Neural cell (in vitro differentiated cells): ENCODE results near the gene THBS2. TPM values are rescaled to one million over a fixed set of nuclear protein-coding genes. Genes with fewer than 3 reads are reported as not detected.

ENCODE experiments used
- H2AFZ ChIP-seq: fragments of 200-600, 300-800 bp; sonication (generic), shearing (Covaris generic); 2 replicates; pipeline ENCODE4 v1.6.0; 2014; ENCODE audit warnings: low read depth, mild to moderate bottlenecking, antibody characterized with exemption, low read length, moderate library complexity
- H3F3A ChIP-seq: fragments of 200-600 bp; shearing (Covaris generic); 2 replicates; pipeline ENCODE4 v1.6.1; 2016; ENCODE audit warnings: mild to moderate bottlenecking, moderate library complexity, mixed read lengths, antibody characterized with exemption, low read length; ENCODE audit not compliant: insufficient read depth, poor library complexity, severe bottlenecking
- H3K27ac ChIP-seq: fragments of 200-600, 300-800 bp; sonication (generic), shearing (Covaris generic); 2 replicates; pipeline ENCODE4 v1.5.1; 2014; ENCODE audit warnings: mild to moderate bottlenecking, low read length, moderate library complexity
- H3K27me3 ChIP-seq: fragments of 300-800, 200-600 bp; sonication (generic), shearing (Covaris generic); 2 replicates; pipeline ENCODE4 v1.6.0; 2014; ENCODE audit warnings: mild to moderate bottlenecking, low read depth, low read length, moderate library complexity; ENCODE audit not compliant: insufficient read depth
- H3K36me3 ChIP-seq: fragments of 300-800, 200-600 bp; sonication (generic), shearing (Covaris generic); 2 replicates; pipeline ENCODE4 v1.5.1; 2014; ENCODE audit warnings: mild to moderate bottlenecking, antibody characterized with exemption, low read length, moderate library complexity; ENCODE audit not compliant: insufficient read depth
- H3K4me2 ChIP-seq: fragments of 300-800, 200-600 bp; sonication (generic), shearing (Covaris generic); 2 replicates; pipeline ENCODE4 v1.6.0; 2014; ENCODE audit warnings: mild to moderate bottlenecking, low read length
- H3K4me3 ChIP-seq: fragments of 300-800, 200-600 bp; sonication (generic), shearing (Covaris generic); 2 replicates; pipeline ENCODE4 v1.5.1; 2014; ENCODE audit warnings: mild to moderate bottlenecking, low read length, moderate library complexity
- H3K79me2 ChIP-seq: fragments of 200-600 bp; shearing (Covaris generic); replicated peaks from 2 replicates; pipeline ENCODE4 v1.6.0; 2014; ENCODE audit warnings: mild to moderate bottlenecking, low read length, moderate library complexity; ENCODE audit not compliant: insufficient read depth
- H3K9ac ChIP-seq: fragments of 300-800, 200-600 bp; sonication (generic), shearing (Covaris generic); 2 replicates; pipeline ENCODE4 v1.6.1; 2016; ENCODE audit warnings: mild to moderate bottlenecking, low read length, mixed read lengths
- H3K9me2 ChIP-seq: fragments of 200-600 bp; shearing (Covaris generic); 2 replicates; pipeline ENCODE4 v1.6.1; 2016; ENCODE audit warnings: mild to moderate bottlenecking, low read length, mixed read lengths; ENCODE audit not compliant: insufficient read depth
- H3K9me3 ChIP-seq: fragments of 200-600, 300-800 bp; sonication (generic), shearing (Covaris generic); 2 replicates; pipeline ENCODE4 v1.6.1; 2016; ENCODE audit warnings: mild to moderate bottlenecking, mixed run types, low read length, moderate library complexity, mixed read lengths
- H4K20me1 ChIP-seq: fragments of 200-600 bp; shearing (Covaris generic); 2 replicates; pipeline ENCODE4 v1.6.1; 2016; ENCODE audit warnings: mild to moderate bottlenecking, mixed run types; ENCODE audit not compliant: insufficient read depth
- EP300 ChIP-seq: fragments of 450-650 bp; conservative IDR thresholded peaks from 2 replicates; pipeline ENCODE4 v1.6.1; 2014; ENCODE audit warnings: antibody characterized with exemption, mild to moderate bottlenecking, moderate library complexity; ENCODE audit not compliant: poor library complexity, severe bottlenecking
- EZH2 ChIP-seq: fragments of 200-600, 300-800 bp; shearing (Covaris generic), sonication (generic); IDR thresholded peaks from 2 replicates; pipeline ENCODE4 v1.6.1; 2014; ENCODE audit warnings: antibody characterized with exemption, low read length, borderline replicate concordance, mild to moderate bottlenecking; ENCODE audit not compliant: insufficient read depth, poor library complexity, severe bottlenecking
- MXI1 ChIP-seq: fragments of 450-650 bp; conservative IDR thresholded peaks from 2 replicates; pipeline ENCODE4 v1.6.1; 2014; ENCODE audit warnings: antibody characterized with exemption, mild to moderate bottlenecking; ENCODE audit not compliant: poor library complexity, severe bottlenecking
- POLR2AphosphoS5 ChIP-seq: IDR thresholded peaks from 2 replicates; pipeline ENCODE4 v1.6.1; 2012
- RAD21 ChIP-seq: fragments of 450-650 bp; conservative IDR thresholded peaks from 2 replicates; pipeline ENCODE4 v1.6.1; 2014; ENCODE audit warnings: antibody characterized with exemption, mild to moderate bottlenecking, moderate library complexity
- SMC3 ChIP-seq: fragments of 450-650 bp; conservative IDR thresholded peaks from 2 replicates; pipeline ENCODE4 v1.6.1; 2014; ENCODE audit warnings: antibody characterized with exemption, mild to moderate bottlenecking, moderate library complexity; ENCODE audit not compliant: poor library complexity
- TAF1 ChIP-seq: IDR thresholded peaks from 2 replicates; pipeline ENCODE4 v1.6.1; 2012; ENCODE audit warnings: low read depth
- polyA plus RNA-seq: library from polyadenylated mRNA; depleted of rRNA; stranded (reverse); fragments of >200 nt; gene quantifications from 2 replicates; pipeline ENCODE4 v1.2.3, GENCODE V29; 2014
- TF ChIP-seq, protein P1 (sequence below): fragments of 450-650 bp; IDR thresholded peaks from 2 replicates; pipeline ENCODE4 v1.5.1; 2014; ENCODE audit warnings: antibody characterized with exemption, mild to moderate bottlenecking, moderate library complexity; ENCODE audit not compliant: poor library complexity, severe bottlenecking
- TF ChIP-seq, protein P2 (sequence below): IDR thresholded peaks from 2 replicates; pipeline ENCODE4 v1.6.1; 2012; ENCODE audit warnings: borderline replicate concordance

Gene THBS2
- polyA plus RNA-seq, 1 donor from 2014 or later, result 0.88 TPM

DNA sequence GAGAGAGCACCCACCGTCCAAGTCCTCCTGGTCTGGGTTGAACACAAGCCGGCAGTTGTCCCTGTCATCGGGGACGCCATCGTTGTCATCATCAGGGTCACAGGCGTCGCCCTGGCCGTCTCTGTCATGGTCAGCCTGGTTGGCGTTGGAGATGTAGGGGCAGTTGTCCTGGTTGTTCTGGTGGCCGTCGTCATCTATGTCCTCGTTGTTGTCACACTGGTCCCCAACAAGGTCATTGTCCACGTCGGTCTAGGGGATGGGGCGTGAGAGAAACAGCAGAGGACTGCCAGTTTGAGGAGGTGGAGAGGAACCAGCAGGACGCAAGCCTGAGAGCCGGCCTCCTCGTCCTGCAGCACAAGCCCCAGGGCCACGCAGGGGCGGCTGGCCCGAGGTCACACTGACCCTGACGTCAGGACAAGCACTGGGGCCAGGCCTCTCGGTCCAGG is 28.5 kb downstream of the THBS2 start:
- no peak for TF ChIP-seq MXI1
- TF ChIP-seq POLR2AphosphoS5, result no peak
- TF ChIP-seq, protein P1, sequence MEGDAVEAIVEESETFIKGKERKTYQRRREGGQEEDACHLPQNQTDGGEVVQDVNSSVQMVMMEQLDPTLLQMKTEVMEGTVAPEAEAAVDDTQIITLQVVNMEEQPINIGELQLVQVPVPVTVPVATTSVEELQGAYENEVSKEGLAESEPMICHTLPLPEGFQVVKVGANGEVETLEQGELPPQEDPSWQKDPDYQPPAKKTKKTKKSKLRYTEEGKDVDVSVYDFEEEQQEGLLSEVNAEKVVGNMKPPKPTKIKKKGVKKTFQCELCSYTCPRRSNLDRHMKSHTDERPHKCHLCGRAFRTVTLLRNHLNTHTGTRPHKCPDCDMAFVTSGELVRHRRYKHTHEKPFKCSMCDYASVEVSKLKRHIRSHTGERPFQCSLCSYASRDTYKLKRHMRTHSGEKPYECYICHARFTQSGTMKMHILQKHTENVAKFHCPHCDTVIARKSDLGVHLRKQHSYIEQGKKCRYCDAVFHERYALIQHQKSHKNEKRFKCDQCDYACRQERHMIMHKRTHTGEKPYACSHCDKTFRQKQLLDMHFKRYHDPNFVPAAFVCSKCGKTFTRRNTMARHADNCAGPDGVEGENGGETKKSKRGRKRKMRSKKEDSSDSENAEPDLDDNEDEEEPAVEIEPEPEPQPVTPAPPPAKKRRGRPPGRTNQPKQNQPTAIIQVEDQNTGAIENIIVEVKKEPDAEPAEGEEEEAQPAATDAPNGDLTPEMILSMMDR, result no peak
- no peak for TF ChIP-seq SMC3
- TF ChIP-seq TAF1, result no peak
- no peak for TF ChIP-seq RAD21
- no peak for TF ChIP-seq EP300
- TF ChIP-seq EZH2, result no peak
- TF ChIP-seq, protein P2, sequence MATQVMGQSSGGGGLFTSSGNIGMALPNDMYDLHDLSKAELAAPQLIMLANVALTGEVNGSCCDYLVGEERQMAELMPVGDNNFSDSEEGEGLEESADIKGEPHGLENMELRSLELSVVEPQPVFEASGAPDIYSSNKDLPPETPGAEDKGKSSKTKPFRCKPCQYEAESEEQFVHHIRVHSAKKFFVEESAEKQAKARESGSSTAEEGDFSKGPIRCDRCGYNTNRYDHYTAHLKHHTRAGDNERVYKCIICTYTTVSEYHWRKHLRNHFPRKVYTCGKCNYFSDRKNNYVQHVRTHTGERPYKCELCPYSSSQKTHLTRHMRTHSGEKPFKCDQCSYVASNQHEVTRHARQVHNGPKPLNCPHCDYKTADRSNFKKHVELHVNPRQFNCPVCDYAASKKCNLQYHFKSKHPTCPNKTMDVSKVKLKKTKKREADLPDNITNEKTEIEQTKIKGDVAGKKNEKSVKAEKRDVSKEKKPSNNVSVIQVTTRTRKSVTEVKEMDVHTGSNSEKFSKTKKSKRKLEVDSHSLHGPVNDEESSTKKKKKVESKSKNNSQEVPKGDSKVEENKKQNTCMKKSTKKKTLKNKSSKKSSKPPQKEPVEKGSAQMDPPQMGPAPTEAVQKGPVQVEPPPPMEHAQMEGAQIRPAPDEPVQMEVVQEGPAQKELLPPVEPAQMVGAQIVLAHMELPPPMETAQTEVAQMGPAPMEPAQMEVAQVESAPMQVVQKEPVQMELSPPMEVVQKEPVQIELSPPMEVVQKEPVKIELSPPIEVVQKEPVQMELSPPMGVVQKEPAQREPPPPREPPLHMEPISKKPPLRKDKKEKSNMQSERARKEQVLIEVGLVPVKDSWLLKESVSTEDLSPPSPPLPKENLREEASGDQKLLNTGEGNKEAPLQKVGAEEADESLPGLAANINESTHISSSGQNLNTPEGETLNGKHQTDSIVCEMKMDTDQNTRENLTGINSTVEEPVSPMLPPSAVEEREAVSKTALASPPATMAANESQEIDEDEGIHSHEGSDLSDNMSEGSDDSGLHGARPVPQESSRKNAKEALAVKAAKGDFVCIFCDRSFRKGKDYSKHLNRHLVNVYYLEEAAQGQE, result no peak
- Histone ChIP-seq H4K20me1 (no peaks in the 10 kb centered on the region), H3K4me3 (no peak overlapping the region), H3K79me2 (no peaks in the 10 kb centered on the region), H3K27me3 (no peaks in the 10 kb centered on the region), H3K36me3 (no peaks in the 10 kb centered on the region), H3F3A (no peaks in the 10 kb centered on the region), H3K9me2 (no peaks in the 10 kb centered on the region), H2AFZ (no peak overlapping the region), H3K9me3 (no peaks in the 10 kb centered on the region), H3K27ac (no peak overlapping the region), H3K9ac (no peak overlapping the region), H3K4me2 (no peak overlapping the region)

DNA sequence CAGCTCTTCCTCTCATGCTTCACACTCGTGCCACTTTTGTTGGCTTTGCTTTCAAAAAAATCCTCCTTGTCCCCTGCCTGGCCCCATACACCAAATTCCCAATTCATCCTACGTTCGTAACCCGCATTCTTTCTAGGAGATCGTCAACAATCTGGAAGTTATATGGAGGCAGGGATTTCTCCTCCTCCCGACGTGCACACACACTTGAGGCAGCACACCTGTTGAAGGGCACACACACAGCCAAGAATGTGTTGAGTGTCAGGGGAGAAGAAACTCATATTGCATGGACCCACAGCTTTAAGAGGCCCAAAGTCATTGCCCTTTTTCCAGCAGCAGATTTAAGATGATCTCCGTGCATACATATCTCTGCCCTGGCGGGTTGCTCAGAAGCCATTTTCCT is 28.9 kb downstream of the THBS2 start:
- Histone ChIP-seq H3K4me2 (no peak overlapping the region), H3K36me3 (no peaks in the 10 kb centered on the region), H3K79me2 (no peaks in the 10 kb centered on the region), H3K27ac (no peak overlapping the region), H3F3A (no peaks in the 10 kb centered on the region), H3K9me2 (no peaks in the 10 kb centered on the region), H4K20me1 (no peaks in the 10 kb centered on the region), H3K9me3 (no peaks in the 10 kb centered on the region), H2AFZ (no peak overlapping the region), H3K27me3 (no peaks in the 10 kb centered on the region), H3K4me3 (no peak overlapping the region), H3K9ac (no peak overlapping the region)
- TF ChIP-seq, protein P1, result no peak
- TF ChIP-seq MXI1 (no peak), POLR2AphosphoS5 (no peak), EZH2 (no peak), TAF1 (no peak), RAD21 (no peak), SMC3 (no peak)
- TF ChIP-seq, protein P2, result no peak
